ENCODE results near the gene CLIP1. TPM values are rescaled to one million over a fixed set of nuclear protein-coding genes. Genes with fewer than 3 reads are reported as not detected.
"Not testable (repeated sequence)": the region's sequence is repeated elsewhere in the genome, so short reads cannot be mapped to it uniquely, and the experiment has no call there.

Gene CLIP1
- polyA plus RNA-seq, 4 donors, result 31.7 to 43.0 (median 40.8) TPM

DNA sequence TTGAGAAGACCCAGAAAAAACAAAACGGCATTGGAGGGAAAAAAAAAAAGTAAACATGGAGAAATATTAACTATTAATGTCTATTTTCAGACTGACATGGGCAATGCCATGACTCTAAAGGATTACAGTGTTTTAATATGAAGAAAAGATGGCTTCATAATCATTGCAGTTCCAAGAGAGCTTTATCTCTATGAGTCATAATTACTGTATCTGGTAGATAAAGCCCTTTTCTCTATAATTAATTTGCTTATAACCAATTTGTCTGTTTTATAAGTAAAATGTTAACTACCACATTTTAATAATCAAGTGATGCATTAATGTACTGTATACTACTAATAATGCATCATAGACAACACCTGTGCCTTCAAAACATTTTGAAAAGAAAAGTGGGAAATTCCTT lies 59.7 kb downstream of the CLIP1 start:
- no peak for DNase-seq (ENCODE audit: low read depth in 4 of 4, low spot score in 3 of 4)

DNA sequence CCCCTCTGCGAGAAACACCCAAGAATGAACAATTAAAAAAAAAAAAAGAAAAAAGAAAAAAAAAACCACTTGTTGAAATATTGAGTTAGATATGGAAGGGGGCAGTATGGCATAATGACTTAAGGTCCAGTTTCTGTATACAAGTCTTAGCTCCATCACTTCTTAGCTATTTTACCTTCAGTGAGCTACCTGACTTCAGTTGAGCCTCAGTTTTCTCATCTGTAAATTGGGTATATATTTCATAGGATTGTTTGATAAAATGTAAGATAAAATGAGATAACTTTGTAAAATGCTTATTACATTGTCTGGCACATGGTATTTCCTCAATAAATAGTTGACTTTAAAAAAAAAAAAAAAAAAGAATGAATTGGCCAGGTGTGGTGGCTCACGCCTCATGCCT lies 64.1 kb downstream of the CLIP1 start:
- DNase-seq (ENCODE audit: low read depth in 4 of 4, low spot score in 3 of 4), result not testable (repeated sequence)

DNA sequence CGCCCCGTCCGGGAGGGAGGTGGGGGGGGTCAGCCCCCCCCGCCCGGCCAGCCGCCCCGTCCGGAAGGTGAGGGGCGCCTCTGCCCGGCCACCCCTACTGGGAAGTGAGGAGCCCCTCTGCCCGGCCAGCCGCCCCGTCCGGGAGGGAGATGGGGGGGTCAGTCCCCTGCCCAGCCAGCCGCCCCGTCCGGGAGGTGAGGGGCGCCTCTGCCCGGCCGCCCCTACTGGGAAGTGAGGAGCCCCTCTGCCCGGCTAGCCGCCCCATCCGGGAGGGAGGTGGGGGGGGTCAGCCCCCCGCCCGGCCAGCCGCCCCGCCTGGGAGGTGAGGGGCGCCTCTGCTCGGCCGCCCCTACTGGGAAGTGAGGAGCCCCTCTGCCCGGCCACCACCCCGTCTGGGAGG lies 64.9 kb downstream of the CLIP1 start:
- not testable (repeated sequence) for DNase-seq (ENCODE audit: low read depth in 4 of 4, low spot score in 3 of 4)

DNA sequence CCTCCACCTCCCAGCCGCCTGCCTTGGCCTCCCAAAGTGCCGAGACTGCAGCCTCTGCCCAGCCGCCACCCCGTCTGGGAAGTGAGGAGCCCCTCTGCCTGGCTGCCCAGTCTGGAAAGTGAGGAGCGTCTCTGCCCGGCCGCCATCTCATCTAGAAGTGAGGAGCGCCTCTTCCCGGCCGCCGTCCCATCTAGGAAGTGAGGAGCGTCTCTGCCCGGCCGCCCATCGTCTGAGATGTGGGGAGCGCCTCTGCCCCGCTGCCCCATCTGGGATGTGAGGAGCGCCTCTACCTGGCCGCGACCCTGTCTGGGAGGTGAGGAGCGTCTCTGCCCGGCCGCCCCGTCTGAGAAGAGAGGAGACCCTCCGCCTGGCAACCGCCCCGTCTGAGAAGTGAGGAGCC lies 65.5 kb downstream of the CLIP1 start:
- not testable (repeated sequence) for DNase-seq (ENCODE audit: low read depth in 4 of 4, low spot score in 3 of 4)

DNA sequence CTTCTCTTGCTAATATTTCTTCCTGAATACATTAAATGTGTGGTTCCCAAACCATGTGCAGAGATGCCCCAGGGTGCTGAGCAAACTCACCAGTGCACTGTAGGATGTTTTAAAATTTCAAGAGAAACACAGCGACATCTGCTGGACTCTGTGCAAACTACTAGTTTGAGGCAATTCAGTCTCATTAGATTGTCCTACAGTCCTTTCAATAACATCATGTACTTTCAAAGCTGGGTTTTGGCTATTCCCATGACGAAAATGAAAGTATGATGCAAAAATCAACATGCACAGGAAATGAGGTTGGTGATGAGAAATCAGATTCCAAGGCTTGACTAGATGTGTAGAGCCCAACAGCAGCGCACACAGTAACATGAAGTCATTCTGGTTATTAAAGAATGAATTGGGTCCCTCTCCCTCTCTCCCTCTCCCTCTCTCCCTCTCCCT lies 66.3 kb downstream of the CLIP1 start:
- peak in 3 of 4 donors; percentile 18 to 27 (median 25) for DNase-seq (ENCODE audit: low read depth in 4 of 4, low spot score in 3 of 4)

DNA sequence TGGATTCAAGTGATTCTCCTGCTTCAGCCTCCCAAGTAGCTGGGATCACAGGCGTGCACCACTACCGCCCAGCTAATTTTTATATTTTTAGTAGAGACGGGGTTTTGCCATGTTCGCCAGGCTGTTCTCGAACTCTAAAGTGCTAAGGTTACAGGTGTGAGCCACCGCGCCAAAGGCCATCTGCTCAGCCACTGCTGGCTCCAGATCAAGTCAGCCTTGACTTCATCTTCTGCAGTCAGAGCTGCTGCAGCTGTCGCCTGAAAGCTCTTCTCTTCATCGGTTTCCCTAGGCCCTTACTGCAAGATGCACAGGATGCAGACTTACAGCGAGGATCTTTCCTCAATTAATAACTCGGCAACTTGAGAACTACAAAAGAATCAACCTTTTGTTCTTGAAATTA lies 66.8 kb downstream of the CLIP1 start:
- no peak for DNase-seq (ENCODE audit: low read depth in 4 of 4, low spot score in 3 of 4)

DNA sequence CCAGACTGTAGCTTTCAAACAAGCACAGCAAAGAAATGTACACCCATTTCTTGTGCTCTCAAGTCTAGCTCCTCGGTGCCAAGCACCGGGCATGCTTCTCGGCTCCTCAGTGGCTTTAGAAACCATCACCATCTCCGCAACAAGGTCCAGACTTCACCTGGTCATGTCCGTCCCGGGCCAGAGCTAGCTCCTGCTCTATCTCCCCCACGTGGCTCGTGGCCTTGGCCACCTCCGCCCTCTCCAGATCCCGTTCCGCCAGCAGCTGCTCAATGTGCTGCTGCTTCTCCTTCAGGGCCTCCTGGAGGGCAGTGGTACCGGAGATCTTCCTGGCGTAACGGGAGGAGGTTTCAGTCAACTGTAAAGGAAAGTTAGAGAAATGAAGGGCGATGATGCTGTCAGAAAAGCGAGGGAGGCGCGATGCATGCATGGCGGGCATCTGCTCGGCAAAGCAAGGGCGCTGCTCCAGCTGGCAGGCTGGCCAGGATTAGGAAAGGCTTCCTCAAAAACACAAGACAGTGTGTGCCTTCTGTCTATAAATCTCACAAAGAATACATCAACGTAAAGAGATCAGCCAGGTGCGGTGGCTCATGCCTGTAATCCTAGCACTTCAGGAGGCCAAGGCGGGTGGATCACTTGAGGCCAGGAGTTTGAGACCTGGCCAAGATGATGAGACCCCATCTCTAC lies 67.4 kb downstream of the CLIP1 start:
- no peak for DNase-seq (ENCODE audit: low read depth in 4 of 4, low spot score in 3 of 4)

DNA sequence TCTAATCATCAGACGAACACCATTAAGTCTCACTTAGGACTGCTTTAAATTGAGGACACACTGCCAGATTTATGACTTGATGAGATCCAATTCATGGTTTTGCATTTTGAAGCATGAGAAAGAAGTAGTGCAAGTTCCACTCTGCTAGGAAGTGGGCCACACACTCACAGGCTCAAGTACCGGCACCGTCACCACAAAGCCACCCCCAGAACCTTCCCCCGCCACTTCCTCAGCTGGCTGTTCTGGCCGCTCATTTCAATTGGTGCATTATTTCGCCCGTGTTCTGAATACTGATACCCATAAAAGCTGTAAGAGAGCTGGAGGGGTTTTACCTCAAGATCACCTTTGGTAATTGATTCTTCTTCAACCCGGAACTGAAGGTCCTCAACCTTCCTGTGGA lies 70.1 kb downstream of the CLIP1 start:
- no peak for DNase-seq (ENCODE audit: low read depth in 4 of 4, low spot score in 3 of 4)

DNA sequence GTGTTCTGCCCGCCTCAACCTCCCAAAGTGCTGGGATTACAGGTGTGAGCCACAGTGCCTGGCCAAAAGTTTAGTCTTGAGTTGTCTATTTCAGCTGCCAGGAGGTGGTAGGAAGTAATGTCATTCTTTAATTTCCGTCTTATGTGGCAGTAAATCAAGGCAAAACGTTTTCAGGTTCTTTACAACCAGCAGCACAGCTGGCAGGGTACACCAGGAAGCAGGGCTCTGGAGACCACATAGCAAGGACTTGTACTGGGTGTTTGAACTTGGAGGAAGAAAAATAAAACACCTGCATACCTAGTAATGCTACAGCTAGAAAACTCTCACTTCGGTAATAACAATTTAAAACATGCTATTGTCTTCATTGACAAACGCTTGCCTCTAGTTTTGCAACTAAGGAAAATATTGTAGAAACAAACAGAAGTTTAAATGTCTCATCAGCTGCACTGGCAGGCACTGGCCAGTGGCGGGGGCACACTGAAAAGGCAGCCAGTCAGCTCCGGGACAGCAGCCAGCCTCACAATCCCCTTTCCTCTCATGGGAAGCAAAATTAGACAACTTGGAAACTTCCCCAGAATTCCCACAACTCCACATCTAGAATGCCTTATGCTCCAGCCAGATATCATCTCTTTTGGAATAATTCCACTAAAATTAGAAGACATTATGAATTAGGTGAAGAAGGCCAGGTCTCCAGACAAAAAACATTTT lies 72.2 kb downstream of the CLIP1 start:
- no peak for DNase-seq (ENCODE audit: low read depth in 4 of 4, low spot score in 3 of 4)

DNA sequence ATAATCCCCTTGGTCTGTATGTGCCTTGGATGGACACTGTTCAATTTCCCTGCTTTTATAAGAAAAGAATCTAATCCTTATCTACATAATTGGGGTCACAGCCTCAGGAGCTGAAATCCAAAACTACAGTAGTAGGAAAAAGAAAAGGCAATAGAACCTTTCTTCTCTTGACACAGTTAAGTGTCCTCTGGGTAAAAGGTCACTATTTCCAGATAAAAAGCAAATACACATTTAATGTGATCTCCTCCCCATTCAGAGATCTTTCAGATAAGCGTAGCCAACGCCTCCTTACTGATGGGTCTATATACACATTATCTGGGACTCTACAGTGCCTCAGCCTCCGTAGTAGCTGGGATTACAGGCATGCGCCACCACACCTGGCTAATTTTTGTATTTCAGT lies 73.4 kb downstream of the CLIP1 start:
- no peak for DNase-seq (ENCODE audit: low read depth in 4 of 4, low spot score in 3 of 4)

DNA sequence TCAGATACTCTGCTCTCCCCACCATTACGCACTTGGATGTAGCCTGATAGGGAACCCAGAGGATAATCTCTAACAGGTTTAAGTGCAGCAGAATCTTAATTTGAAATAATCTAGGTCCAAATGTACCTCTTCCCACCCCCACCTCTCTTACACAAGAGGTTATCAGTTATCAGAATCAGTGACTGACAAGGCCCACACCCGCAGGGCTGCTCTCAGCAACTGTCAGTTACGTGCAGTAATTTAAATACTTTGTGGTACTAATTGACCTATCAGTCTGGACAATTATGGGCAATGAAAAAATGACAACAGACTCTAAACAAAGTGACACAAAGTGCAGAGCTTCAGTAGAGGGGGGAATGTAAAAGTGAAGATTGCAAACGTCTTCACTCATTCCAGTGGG lies 74.0 kb downstream of the CLIP1 start:
- DNase-seq (ENCODE audit: low read depth in 4 of 4, low spot score in 3 of 4), result no peak

DNA sequence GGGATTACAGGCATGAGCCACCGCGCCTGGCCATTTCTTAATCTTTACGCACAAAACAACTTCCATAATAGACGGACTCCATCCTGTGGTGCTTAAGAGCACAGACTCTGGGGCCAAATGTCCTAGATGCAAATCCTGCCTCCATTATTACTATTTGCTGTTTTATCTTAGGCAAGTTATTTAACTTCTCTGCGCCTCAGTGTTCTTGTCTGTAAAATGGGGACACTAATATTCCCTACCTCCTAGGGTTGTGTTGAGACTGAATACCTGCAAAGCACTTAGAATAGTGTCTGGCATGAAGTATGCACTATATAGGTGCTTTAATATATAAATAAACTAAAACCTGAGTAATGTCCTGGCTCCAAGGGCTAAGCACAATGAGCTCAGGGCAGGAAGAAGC lies 76.4 kb downstream of the CLIP1 start:
- DNase-seq (ENCODE audit: low read depth in 4 of 4, low spot score in 3 of 4), result no peak

DNA sequence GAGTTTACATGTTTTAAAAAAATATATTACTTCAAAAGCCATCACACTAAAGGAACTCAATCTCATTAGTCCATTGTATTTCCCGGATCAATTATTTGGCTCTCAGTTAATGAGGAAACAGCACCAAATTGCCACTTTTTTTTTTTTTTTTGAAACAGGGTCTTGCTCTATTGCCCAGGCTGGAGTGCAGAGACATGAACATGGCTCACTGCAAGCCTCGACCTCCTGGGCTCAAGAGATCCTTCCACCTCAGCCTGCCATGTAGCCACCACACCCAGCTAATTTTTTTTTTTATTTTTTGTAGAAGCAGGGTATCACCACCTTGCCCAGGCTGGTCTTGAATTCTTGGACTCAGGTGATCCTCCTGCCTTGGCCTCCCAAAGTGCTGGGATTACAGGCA lies 77.4 kb downstream of the CLIP1 start:
- DNase-seq (ENCODE audit: low read depth in 4 of 4, low spot score in 3 of 4), result no peak

DNA sequence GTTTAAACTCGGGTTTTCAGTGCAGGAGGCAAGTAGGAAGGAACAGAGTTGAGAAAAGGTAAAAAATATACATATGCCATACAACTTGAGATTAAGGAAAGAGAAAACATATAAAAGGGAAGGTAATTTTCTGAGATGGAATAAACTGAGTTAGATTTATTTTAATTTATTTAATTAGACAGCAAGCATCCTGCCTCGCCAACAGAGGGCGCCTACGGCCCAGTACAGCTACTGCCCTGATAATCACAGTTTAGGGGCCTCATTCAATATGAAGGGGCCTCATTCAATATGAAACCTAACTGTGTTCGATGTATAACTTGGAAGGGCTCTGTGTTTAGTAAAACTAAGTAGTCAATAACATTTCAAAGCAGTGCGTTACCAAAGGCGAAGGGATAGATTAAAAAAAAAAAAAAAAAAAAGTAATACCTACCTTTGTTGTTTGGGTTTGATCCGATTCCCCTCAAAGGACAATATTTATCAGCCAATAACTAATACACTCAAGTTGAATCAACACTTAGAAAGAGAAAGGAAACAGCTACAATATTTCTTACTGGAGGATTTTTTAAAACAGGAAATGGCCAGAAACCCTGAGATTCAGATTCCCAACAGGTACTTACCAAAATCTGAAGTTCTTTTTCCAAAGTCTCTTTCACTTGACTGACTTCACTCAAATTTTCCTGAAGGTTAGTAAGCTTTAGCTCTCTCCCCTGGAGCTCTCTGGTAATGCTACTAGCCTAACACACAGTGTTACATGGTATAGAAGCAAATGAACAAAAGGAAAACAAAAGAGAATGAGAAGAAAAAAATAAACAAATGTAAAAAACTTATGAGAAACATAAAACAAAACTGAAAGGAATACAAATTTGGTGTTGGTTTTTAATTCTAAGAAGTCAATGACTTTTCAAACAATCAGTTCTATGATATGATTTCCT lies 86.2 kb downstream of the CLIP1 start:
- DNase-seq (ENCODE audit: low read depth in 4 of 4, low spot score in 3 of 4), result no peak

DNA sequence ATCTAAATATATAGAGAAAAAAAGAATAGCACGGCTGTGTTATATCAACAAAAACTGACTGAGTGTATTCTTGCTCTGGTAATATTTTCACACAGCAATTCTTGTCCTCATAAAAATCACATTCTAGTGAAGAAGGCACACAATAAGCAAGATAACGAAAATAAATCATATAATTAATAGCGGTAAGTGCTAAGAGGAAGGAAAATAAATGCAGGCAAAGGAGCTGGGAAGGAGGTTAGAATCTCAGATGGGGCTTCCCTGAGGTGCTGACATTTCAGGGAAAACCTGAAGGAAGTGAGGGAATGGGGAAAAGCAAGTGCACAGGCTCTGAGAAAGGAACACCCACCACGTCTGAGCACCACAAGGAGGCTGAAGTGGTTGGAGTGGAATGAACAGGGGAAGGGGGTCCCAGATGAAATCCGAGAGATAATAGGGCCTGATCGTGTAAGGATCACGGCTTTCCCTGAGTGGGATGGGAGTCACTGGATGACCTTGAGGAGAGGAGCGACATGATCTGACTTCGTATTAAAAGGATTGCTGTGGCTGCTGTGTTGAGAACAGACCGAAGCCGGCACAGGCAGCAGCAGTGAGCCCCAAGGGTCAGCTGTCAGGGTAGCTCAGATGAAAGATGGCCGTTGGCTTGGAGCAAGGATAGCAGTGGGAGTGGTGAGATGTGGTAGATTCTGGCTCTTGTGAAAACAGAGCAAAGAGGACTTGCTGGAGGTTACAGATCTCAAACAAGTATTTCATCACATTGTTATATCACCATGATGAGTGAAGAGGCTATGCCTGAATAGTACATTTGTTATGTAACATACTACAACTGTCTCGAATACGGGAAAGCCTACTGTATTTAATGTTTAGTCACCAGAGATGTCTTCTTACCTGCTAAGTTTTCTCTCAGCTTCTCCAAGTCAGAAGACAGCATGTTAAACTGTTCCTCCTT lies 89.1 kb downstream of the CLIP1 start:
- no peak for DNase-seq (ENCODE audit: low read depth in 4 of 4, low spot score in 3 of 4)

DNA sequence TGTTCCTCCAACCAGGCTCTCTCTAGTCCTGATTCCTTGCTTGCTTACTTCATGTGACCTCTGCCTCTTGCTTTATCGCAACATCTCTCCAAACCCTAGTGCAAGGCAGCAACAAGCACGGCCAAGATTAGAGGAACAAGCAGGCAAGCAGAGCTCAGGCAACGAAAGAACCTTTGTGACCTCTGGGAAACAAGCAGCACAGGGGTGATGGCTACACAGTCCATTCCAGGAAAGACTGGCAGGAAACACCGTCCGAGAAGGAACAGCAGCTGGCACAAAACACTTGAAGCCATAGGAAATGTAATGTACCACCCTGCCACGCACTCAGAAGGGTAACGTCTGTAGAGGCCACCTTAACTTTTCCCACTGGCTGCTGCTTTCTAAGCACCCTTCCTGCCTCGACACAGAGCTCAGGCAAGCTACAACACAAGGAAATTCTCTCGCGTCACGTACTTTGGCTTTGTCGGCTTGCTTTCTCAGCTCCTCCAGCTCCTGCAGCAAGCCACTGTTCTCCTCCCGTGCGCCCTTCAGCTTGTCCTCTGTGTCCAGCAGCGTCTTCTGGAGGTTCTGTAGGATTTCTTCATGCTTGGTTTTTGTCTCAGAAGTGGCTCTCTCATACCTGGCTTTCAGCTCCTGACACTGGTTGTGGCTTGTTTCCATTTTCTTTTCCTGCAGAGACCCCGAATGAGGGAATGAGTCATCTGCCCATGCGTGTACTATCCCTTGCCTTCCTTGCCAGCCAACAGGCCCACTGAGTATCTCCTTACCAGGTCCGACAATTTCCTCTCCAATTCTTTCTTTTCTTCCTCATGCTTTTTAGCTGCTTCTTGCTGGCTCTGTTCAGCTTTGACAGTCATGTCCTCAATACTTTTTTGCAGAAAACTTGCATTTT lies 94.7 kb downstream of the CLIP1 start:
- no peak for DNase-seq (ENCODE audit: low read depth in 4 of 4, low spot score in 3 of 4)

DNA sequence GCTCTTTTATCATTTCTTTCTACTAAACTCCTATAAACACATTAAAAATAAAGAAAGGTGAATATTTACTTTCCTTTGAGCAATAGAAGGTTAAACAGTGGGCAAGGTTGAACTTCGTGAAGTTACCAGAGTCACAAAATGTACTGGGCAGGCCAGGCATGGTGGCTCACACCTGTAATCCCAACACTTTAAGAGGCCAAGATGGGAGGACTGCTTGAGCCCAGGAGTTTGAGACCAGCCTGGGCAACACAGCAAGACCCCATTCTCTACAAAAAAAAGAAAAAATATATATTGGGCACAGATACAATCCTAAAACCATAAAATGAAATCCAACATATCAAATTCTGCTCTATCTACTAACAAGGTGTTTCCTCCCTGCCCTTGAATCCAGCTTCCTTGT lies 95.5 kb downstream of the CLIP1 start:
- DNase-seq (ENCODE audit: low read depth in 4 of 4, low spot score in 3 of 4), result no peak

DNA sequence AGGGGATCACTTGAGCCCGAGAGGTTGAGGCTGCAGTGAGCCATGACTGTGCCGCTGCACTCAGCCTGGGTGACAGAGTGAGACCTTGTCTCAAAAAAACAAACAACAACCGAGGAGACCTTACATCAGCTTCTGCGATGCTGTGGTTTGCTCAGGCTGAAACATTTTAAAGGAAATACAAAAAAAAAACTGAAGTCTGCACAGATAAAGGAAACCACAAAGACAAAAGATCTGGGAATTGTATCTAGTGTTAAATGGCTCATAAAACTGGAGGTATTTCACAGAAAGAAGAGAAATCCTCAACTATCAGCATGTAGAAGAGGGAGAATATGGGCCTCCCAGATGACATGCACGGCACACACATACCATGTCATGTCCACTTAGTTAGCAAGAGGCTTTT lies 95.9 kb downstream of the CLIP1 start:
- no peak for DNase-seq (ENCODE audit: low read depth in 4 of 4, low spot score in 3 of 4)

DNA sequence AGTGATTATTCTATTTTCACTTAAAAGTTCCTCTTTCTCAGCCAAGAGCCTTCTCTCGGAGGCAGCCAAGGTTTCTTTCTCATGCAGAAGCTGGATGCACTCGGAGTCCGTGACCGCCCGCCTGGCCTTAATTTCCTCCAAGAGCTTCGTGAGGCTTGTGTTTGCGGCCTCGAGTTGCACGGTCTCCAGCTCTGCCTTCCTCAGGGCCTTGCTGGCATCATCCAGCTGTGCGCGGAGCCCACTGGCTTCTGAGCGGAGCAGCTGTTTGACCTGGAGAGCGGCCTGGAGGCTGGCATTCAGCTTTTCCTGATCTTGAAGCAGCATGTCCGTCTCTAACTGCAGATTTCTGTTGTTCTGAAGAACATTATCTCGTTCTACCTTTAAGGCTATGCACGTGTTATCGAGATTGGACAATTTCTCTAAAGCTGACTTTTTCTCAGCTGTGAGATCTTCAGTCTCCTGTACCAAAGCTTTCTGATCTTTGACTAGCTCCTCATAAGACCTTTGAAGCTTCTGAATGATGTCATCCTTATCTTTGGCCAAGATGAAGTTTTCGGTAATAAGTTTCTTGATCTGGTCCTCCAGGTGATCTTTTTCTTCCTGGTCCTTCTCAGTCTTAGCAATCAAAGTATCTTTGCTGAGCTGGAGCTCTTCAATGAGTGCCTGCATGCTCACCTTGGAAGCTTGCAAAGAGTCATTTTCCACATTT lies 99.0 kb downstream of the CLIP1 start:
- no peak for DNase-seq (ENCODE audit: low read depth in 4 of 4, low spot score in 3 of 4)

All from left renal pelvis (tissue), 4 donors.